WTC11 (cell line): ENCODE data around the gene BZW2. TPM values are rescaled to one million over a fixed set of nuclear protein-coding genes. Genes with fewer than 3 reads are reported as not detected.
A peak's percentile ranks its signal among the peaks of the same experiment; 100 is the strongest.

ENCODE experiments used
- AFF4 ChIP-seq: sonication (generic); formaldehyde crosslinking; IDR thresholded peaks from 2 replicates; pipeline ENCODE4 v1.8.1; 2023; ENCODE audit warnings: mild to moderate bottlenecking, missing genetic modification reagents, borderline replicate concordance
- ARID4B ChIP-seq: sonication (generic); formaldehyde crosslinking; IDR thresholded peaks from 2 replicates; pipeline ENCODE4 v1.8.0; 2023; ENCODE audit warnings: missing genetic modification reagents, mild to moderate bottlenecking, borderline replicate concordance
- ATF6 ChIP-seq: sonication (generic); formaldehyde crosslinking; IDR thresholded peaks from 2 replicates; pipeline ENCODE4 v1.8.1; 2023; ENCODE audit warnings: mild to moderate bottlenecking, missing genetic modification reagents
- CTCF ChIP-seq: fragments of 200-600 bp; IDR thresholded peaks from 2 replicates; pipeline ENCODE4 v1.8.0; 2022; ENCODE audit warnings: antibody characterized with exemption
- E2F4 ChIP-seq: sonication (generic); formaldehyde crosslinking; IDR thresholded peaks from 2 replicates; pipeline ENCODE4 v1.8.1; 2022; ENCODE audit warnings: low read depth, mild to moderate bottlenecking, moderate library complexity, missing genetic modification reagents, borderline replicate concordance
- ELF4 ChIP-seq: sonication (generic); formaldehyde crosslinking; IDR thresholded peaks from 2 replicates; pipeline ENCODE4 v1.8.1; 2022; ENCODE audit warnings: low read depth, mild to moderate bottlenecking, moderate library complexity, missing genetic modification reagents
- FOXP1 ChIP-seq: sonication (generic); formaldehyde crosslinking; IDR thresholded peaks from 2 replicates; pipeline ENCODE4 v1.8.0; 2022; ENCODE audit warnings: missing genetic modification reagents, mild to moderate bottlenecking, moderate library complexity, borderline replicate concordance
- IRF2 ChIP-seq: sonication (generic); formaldehyde crosslinking; IDR thresholded peaks from 2 replicates; pipeline ENCODE4 v1.8.0; 2022; ENCODE audit warnings: low read depth, missing genetic modification reagents, borderline replicate concordance
- JUN ChIP-seq: sonication (generic); formaldehyde crosslinking; IDR thresholded peaks from 2 replicates; pipeline ENCODE4 v1.8.0; 2023; ENCODE audit warnings: mild to moderate bottlenecking, missing genetic modification reagents
- NFATC4 ChIP-seq: fragments of 250-450 bp; sonication (Bioruptor Pico); IDR thresholded peaks from 2 replicates; pipeline ENCODE4 v1.9.0; 2021; ENCODE audit warnings: mild to moderate bottlenecking
- NR3C1 ChIP-seq: sonication (generic); formaldehyde crosslinking; conservative IDR thresholded peaks from 2 replicates; pipeline ENCODE4 v1.8.1; 2023; ENCODE audit warnings: low read depth, mild to moderate bottlenecking, missing genetic modification reagents
- TCF7 ChIP-seq: sonication (generic); formaldehyde crosslinking; IDR thresholded peaks from 2 replicates; pipeline ENCODE4 v1.8.0; 2022; ENCODE audit warnings: mild to moderate bottlenecking, low read depth, missing genetic modification reagents, moderate library complexity
- ZBTB21 ChIP-seq: sonication (generic); formaldehyde crosslinking; IDR thresholded peaks from 2 replicates; pipeline ENCODE4 v1.8.1; 2023; ENCODE audit warnings: mild to moderate bottlenecking, missing genetic modification reagents, borderline replicate concordance
- ZNF121 ChIP-seq: sonication (generic); formaldehyde crosslinking; IDR thresholded peaks from 2 replicates; pipeline ENCODE4 v1.8.0; 2023; ENCODE audit warnings: missing genetic modification reagents
- ZNF232 ChIP-seq: sonication (generic); formaldehyde crosslinking; IDR thresholded peaks from 2 replicates; pipeline ENCODE4 v1.8.0; 2022; ENCODE audit warnings: mild to moderate bottlenecking, missing genetic modification reagents
- ZNF281 ChIP-seq: sonication (generic); formaldehyde crosslinking; IDR thresholded peaks from 2 replicates; pipeline ENCODE4 v1.8.0; 2023; ENCODE audit warnings: mild to moderate bottlenecking, missing genetic modification reagents
- ZNF423 ChIP-seq: fragments of 250-450 bp; sonication (Bioruptor Pico); IDR thresholded peaks from 2 replicates; pipeline ENCODE4 v2.1.2; 2022; ENCODE audit warnings: mild to moderate bottlenecking, moderate library complexity
- ZSCAN18 ChIP-seq: fragments of 250-450 bp; sonication (Bioruptor Pico); IDR thresholded peaks from 2 replicates; pipeline ENCODE4 v2.1.2; 2022; ENCODE audit warnings: mild to moderate bottlenecking, moderate library complexity
- total RNA-seq: library from RNA; stranded (reverse); gene quantifications from 3 replicates; pipeline ENCODE4 v1.2.3, GENCODE V29; 2021

The BZW2 gene
- total RNA-seq, 1 experiment from 2014 or later: 105 TPM

GRCh38 chr7:16645593-16646471 is at the start of gene BZW2, which contains the start of gene ANKMY2 (continued):
- peak; percentile 94 for TF ChIP-seq ARID4B (CRISPR knock-in tag)
- no peak for TF ChIP-seq CTCF
- no peak for TF ChIP-seq ZNF121 (CRISPR knock-in tag)
- no peak for TF ChIP-seq ZBTB21 (CRISPR knock-in tag)
- peak; percentile 62; the same call in 1 of the 2 replicates for TF ChIP-seq JUN (CRISPR knock-in tag)
- no peak for TF ChIP-seq ZNF281 (CRISPR knock-in tag)
- TF ChIP-seq TCF7 (CRISPR knock-in tag): 0 out of 2 replicates have a peak, but pooled peaks have one; percentile 43
- TF ChIP-seq ELF4 (CRISPR knock-in tag): no peak
- peak; percentile 58; the same call in 1 of the 2 replicates for TF ChIP-seq E2F4 (CRISPR knock-in tag)
- 0 out of 2 replicates have a peak, but pooled peaks have one; percentile 23 for TF ChIP-seq ZNF423
- TF ChIP-seq FOXP1 (CRISPR knock-in tag): peak; percentile 87
- 0 out of 2 replicates have a peak, but pooled peaks have one; percentile 3 for TF ChIP-seq AFF4 (CRISPR knock-in tag)
- TF ChIP-seq ZSCAN18 (CRISPR knock-in tag): no peak
- no peak for TF ChIP-seq ATF6 (CRISPR knock-in tag)
- no peak for TF ChIP-seq NFATC4
- TF ChIP-seq NR3C1 (CRISPR knock-in tag): no peak
- TF ChIP-seq IRF2 (CRISPR knock-in tag): no peak
- peak; percentile 67; the same call in 1 of the 2 replicates for TF ChIP-seq ZNF232 (CRISPR knock-in tag)
